Activated naive CD4-positive, alpha-beta T cell treated with anti-CD3 and anti-CD28 coated beads for 36 hours (primary cell): Measurements from ENCODE around the gene TRMU. TPM values are rescaled to one million over a fixed set of nuclear protein-coding genes. Genes with fewer than 3 reads are reported as not detected.

Source experiments
- CTCF ChIA-PET: fragments of 350-600 bp; sonication (Branson Sonifier 250); formaldehyde crosslinking; loops from one replicate; lab custom pipeline; 2021; ENCODE audit warnings: antibody characterized with exemption; lab: Charles Lee
- DNase-seq: peaks from one replicate; pipeline ENCODE4 v3.0.0-alpha.2; 2020
- H3K27ac Mint-ChIP-seq: one replicate; pipeline ENCODE4 v1.8.0; 2021; ENCODE audit warnings: mild to moderate bottlenecking, mixed read lengths
- H3K27me3 Mint-ChIP-seq: one replicate; pipeline ENCODE4 v1.8.0; 2021; ENCODE audit warnings: low read depth, mixed read lengths
- H3K36me3 Mint-ChIP-seq: one replicate; pipeline ENCODE4 v1.8.0; 2021; ENCODE audit warnings: low read depth, mixed read lengths
- H3K4me1 Mint-ChIP-seq: one replicate; pipeline ENCODE4 v1.8.0; 2021; ENCODE audit warnings: low read depth, mixed read lengths
- H3K4me3 Mint-ChIP-seq: one replicate; pipeline ENCODE4 v1.8.0; 2021; ENCODE audit warnings: mild to moderate bottlenecking, moderate library complexity, mixed read lengths
- H3K9me3 Mint-ChIP-seq: one replicate; pipeline ENCODE4 v1.8.0; 2021; ENCODE audit warnings: mixed read lengths
- intact Hi-C: fragments of 100-400 bp; cut with micrococcal nuclease; formaldehyde crosslinking; loops from one replicate; pipeline ENCODE4 v1.15.1; 2023
- total RNA-seq, 2 experiments: library from RNA; stranded (reverse); gene quantifications; one replicate each; pipeline ENCODE4 v1.2.3, GENCODE V29; 2021

The TRMU gene
- total RNA-seq, 2 experiments from 2014 or later = 57.4 TPM

DNA sequence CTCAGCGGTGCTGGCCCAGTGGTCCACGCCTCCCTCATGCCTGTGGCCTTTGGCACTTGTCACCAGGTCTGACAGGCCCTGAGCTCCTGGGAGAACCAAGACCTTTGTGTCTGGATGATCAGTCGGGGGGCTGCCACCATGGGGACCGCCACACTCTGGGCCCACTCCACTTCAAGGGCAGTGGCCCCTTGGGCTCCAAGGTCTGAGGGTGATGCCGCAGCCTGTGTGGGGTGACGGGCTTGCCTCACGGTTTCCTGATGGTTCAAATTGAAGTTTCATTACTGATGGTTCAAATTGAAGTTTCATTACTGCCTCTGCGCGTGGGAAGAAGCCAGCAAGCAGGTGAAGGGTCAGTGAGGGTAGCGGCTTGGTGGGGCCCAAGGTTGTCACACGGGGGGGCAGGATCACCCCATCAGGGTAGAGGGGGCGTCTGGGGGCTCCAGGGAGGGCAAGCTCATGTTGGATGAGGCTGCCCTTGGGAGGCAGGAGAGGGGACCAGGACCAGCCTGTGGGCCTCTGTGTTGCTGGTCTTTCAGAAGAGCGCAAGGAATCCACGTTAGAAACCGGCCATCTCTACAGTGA is 27.5 kb downstream of the TRMU start:
- no peak overlapping the region for H3K27ac Mint-ChIP-seq

DNA sequence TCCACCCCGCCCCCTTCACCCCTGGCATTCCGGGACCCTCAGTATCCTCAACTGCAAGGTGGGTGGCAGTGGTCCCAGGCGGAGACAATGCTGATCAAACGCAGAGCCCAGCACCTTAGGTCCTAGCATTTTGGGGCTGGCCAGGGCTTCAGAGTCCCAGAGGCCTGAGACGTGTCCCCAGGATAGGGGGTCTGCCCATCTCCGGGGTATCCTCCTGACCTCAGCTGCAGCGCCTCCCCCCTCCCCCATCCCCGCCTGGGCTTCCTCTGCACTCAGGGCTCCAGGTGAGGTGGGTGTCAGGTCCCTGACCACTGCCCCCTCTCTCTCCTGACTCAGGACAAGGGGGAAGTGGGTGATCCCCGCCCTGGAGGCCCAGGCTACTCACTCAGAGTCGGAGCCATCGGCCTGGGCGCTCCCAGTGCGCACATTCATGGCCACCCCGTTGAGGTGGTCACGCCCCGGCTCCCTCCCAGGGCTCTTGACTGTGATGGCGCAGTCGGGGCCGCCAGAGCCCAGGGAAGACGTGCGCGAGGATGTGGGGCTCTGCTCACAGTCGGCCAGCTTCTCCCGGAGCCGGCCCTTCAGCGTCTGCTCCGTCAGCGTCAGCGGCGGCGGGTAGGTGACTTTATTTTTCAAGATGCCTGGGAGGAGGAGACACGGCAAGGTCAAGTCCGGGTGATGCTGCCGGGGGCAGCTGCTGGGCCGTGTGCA is 28.3 kb downstream of the TRMU start:
- intact Hi-C loops = no loop called here
- no peak for DNase-seq
- H3K4me1 Mint-ChIP-seq = peaks cover 2% of the 10 kb centered on the region
- H3K27me3 Mint-ChIP-seq = no peaks in the 10 kb centered on the region
- H3K27ac Mint-ChIP-seq = no peak overlapping the region
- CTCF ChIA-PET = interaction anchor here (0.5 to 0.8 kb wide), 2 partner anchors 36 to 178 kb away, joined by 3 to 4 read pairs; no protein-coding TSS in a partner anchor
- peaks cover 5% of the 10 kb centered on the region for H3K36me3 Mint-ChIP-seq
- no peak overlapping the region for H3K4me3 Mint-ChIP-seq
- peaks cover 7% of the 10 kb centered on the region for H3K9me3 Mint-ChIP-seq

More for the DNA sequence above, 27.5 kb downstream of the TRMU start:
- CTCF ChIA-PET = interaction anchor here (0.8 kb wide), 1 partner anchor 179 kb away, joined by 3 read pairs; no protein-coding TSS in a partner anchor
- intact Hi-C loops = no loop called here
- no peaks in the 10 kb centered on the region for H3K27me3 Mint-ChIP-seq
- H3K36me3 Mint-ChIP-seq = peaks cover 9% of the 10 kb centered on the region
- no peak for DNase-seq
- H3K4me3 Mint-ChIP-seq = no peak overlapping the region
- H3K9me3 Mint-ChIP-seq = peaks cover 7% of the 10 kb centered on the region
- peaks cover 2% of the 10 kb centered on the region for H3K4me1 Mint-ChIP-seq

DNA sequence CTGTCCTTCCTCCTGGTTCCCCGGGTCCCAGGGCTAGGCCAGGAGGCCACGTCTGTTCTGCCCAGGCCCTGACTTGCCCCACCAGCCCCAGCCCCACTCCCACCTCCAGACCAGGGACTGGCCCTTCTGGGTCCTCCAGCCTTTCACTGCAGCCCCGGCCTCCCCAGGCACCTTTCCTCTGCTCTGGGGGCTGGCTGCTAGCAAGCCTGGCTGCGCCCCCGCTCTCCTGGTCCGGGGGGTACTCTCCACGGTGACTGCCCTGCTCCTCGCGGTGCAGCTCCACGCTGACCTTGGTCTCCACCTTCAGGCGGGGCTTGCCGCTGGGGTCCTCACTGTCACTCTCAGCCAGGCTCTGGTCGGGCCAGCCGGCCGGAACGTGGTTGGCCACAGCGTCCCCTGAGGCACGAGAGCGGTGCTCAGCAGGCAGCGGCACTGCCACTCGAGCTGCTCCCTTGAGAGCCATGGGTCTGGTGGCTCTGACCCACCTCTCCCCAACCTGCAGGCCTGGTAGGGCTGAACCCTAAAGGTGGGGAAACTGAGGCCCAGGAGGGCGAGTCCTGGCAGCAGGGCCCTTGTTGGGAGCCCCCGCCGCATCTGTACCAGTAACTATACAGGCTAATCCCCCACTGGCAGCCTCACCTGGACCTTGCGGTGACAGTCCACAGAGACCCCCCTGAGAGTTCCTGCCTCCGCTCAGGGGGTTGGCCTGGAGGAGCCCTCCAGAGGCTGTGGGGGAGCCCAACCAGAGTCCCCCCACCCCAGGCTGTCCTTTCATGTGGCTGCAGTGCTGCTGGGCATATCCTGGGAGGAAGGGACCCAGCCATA is 29.0 kb downstream of the TRMU start:
- Mint-ChIP-seq H3K27ac (no peak overlapping the region), H3K36me3 (no peaks in the 10 kb centered on the region), H3K4me1 (peaks cover 2% of the 10 kb centered on the region), H3K4me3 (no peak overlapping the region), H3K9me3 (peaks cover 7% of the 10 kb centered on the region), H3K27me3 (no peaks in the 10 kb centered on the region)
- intact Hi-C loops = no loop called here
- DNase-seq = no peak
- CTCF ChIA-PET = interaction anchor here (0.5 kb wide), 1 partner anchor 37 kb away, joined by 4 read pairs; no protein-coding TSS in a partner anchor

DNA sequence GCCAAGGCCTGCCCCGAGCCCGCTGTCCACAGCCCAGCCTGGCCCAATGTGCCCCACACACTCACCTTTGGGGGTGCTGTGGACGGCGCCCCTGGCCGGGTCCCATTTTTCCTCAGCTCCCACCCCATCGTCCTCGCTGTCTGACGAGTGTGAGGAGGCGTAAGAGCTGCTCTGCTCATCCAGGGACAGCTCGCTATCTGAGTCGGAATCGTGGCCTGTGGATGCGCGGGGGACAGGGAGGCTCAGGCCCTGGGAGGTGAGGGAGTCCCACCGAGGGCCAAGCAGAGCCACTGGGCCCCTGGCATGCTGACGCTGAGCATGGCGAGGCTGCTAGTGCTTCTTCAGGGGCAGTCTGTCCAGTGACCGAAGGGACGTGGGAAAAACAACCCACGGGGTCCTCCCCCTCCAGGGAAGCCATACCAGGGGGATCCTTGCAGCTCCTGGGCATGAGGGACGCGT is 29.7 kb downstream of the TRMU start:
- H3K4me1 Mint-ChIP-seq = peaks cover 6% of the 10 kb centered on the region
- intact Hi-C loops = no loop called here
- H3K27me3 Mint-ChIP-seq = no peaks in the 10 kb centered on the region
- CTCF ChIA-PET = no interaction called here
- no peak overlapping the region for H3K4me3 Mint-ChIP-seq
- no peak for DNase-seq
- no peaks in the 10 kb centered on the region for H3K36me3 Mint-ChIP-seq
- peaks cover 7% of the 10 kb centered on the region for H3K9me3 Mint-ChIP-seq
- no peak overlapping the region for H3K27ac Mint-ChIP-seq

DNA sequence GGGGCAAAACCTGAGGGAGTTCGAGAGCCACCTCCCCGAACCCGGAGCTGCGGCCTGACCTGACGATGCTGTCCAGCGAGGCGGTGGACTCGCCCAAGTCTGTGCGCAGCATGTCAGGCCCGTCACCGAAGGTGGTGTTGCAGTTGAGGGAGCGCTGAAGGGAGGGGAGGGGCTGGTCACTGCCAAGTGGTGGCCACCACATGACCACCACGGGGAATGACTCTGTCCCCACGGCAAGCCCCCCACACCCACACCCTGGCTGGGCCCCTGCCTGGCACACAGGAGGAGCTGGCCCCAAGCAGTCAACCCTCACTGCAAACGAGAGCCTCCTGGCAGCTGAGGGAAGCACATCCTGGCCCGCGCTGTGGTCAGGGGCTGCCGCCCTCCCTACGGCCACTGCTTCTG is 30.8 kb downstream of the TRMU start:
- CTCF ChIA-PET = interaction anchor here (2.9 kb wide), 1 partner anchor 174 kb away, joined by 57 read pairs; no protein-coding TSS in a partner anchor

DNA sequence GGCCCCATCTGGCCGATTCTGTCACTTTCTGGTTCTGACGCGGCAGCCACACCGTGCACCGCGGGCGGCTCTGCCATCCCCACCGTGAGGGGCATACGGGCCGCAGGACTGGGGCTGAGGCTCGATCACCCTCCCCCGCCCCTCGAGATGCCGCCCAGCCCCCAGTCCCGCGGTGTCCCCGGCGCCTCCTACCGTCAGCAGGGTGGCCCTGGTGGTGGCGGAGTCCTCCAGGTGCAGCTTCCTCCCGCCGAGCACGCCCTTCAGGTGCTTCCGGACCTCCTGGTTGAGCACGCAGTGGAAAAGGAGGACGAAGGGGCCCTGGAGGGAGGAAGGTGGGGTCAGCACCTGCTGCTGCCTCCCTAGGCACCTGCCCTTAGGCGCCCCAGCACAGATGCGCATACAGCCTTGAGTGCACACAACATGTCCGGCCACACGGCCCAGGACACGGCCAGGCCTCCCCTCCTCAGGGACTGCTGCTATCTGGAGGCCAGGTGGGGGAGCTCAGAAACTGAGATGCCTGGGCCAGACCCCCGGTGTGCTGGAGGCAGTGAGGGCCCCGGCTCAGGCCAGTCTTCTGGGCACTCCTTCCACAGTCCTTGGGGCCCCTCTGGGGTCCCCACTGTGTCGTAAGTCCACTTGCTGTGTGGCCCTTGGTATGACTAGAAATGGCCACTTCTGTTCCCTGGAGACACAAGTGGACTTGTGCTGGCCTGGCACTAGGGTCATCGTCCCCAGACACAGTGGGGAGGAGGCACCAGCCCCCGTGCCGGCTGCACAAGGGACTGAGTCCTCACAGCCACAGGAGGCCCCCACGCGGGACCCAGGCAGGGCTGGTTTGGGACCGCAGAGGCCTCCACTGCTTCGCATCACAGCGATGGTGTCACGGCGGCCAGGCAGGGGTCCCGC is 31.5 kb downstream of the TRMU start:
- Mint-ChIP-seq H3K4me1 (peaks cover 14% of the 10 kb centered on the region), H3K27me3 (no peaks in the 10 kb centered on the region), H3K4me3 (no peak overlapping the region), H3K9me3 (no peaks in the 10 kb centered on the region), H3K36me3 (no peaks in the 10 kb centered on the region), H3K27ac (no peak overlapping the region)
- intact Hi-C loops = loop anchor here (1.0 kb wide), 1 partner anchor 175 kb away; no protein-coding TSS in a partner anchor
- CTCF ChIA-PET = interaction anchor here (0.5 to 2.9 kb wide), 21 partner anchors 8 to 510 kb away, joined by 3 to 57 read pairs (median 4); no protein-coding TSS in a partner anchor
- DNase-seq = no peak

More for the DNA sequence above, 30.8 kb downstream of the TRMU start:
- DNase-seq = no peak
- Mint-ChIP-seq H3K4me1 (peaks cover 14% of the 10 kb centered on the region), H3K9me3 (no peaks in the 10 kb centered on the region), H3K36me3 (no peaks in the 10 kb centered on the region), H3K4me3 (no peak overlapping the region), H3K27ac (no peak overlapping the region), H3K27me3 (no peaks in the 10 kb centered on the region)
- intact Hi-C loops = no loop called here

DNA sequence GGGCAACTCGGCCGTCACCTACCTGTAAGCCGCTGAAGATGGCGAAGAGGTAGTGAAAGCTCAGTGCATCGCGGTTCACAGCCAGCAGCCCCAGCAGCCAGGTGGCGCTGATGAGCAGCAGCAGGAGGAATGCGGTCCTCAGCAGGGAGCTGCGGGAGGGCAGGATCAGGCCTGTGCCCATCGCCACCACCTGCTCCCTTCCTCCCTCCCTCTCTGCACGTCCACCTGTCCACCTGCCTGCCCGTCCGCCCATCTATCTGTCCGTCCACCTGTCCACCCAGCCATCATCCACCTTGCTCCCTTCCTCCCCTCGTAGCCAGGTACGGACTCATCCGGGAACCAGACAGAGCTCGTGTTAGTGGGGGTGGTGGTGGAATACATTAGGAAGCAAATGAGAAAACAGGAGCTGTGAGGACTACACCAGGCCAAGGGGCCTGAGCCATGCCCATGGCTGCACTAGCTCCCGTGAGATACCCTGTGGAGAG is 32.2 kb downstream of the TRMU start:
- CTCF ChIA-PET = interaction anchor here (0.5 to 2.9 kb wide), 27 partner anchors 9 to 509 kb away, joined by 3 to 57 read pairs (median 4); no protein-coding TSS in a partner anchor
- peak; percentile 80 for DNase-seq
- peaks cover 3% of the 10 kb centered on the region for H3K27me3 Mint-ChIP-seq
- H3K9me3 Mint-ChIP-seq = no peaks in the 10 kb centered on the region
- H3K4me3 Mint-ChIP-seq = no peak overlapping the region
- no peaks in the 10 kb centered on the region for H3K36me3 Mint-ChIP-seq
- no peak overlapping the region for H3K27ac Mint-ChIP-seq
- H3K4me1 Mint-ChIP-seq = peaks cover 16% of the 10 kb centered on the region
- intact Hi-C loops = loop anchor here (1.0 kb wide), 1 partner anchor 175 kb away; no protein-coding TSS in a partner anchor

DNA sequence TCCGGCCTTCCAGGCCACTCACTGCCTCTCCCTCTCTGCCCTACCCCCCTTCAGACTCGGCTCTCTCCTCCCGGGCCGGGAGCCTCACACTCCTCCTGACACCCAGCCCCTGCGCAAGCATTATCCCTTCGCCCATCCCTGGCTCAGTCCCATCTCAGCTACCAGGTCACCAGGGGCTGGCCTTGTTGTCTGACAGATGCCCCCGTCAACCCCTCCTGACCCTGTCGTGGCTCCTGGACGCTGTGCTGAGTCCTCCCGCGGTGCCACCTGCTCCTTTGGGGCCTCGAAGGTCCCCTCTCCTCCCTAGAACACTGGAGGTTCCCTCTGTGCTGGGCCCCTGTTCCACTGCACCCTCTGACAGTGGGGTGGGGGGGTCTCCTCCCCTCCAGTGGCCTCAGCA is 32.9 kb downstream of the TRMU start:
- intact Hi-C loops = no loop called here
- no peak overlapping the region for H3K27ac Mint-ChIP-seq
- H3K27me3 Mint-ChIP-seq = peaks cover 7% of the 10 kb centered on the region
- H3K4me3 Mint-ChIP-seq = no peak overlapping the region
- DNase-seq = no peak
- H3K4me1 Mint-ChIP-seq = peaks cover 20% of the 10 kb centered on the region
- H3K36me3 Mint-ChIP-seq = no peaks in the 10 kb centered on the region
- CTCF ChIA-PET = interaction anchor here (0.6 to 2.9 kb wide), 22 partner anchors 8 to 347 kb away, joined by 3 to 57 read pairs (median 4); no protein-coding TSS in a partner anchor
- H3K9me3 Mint-ChIP-seq = no peaks in the 10 kb centered on the region

DNA sequence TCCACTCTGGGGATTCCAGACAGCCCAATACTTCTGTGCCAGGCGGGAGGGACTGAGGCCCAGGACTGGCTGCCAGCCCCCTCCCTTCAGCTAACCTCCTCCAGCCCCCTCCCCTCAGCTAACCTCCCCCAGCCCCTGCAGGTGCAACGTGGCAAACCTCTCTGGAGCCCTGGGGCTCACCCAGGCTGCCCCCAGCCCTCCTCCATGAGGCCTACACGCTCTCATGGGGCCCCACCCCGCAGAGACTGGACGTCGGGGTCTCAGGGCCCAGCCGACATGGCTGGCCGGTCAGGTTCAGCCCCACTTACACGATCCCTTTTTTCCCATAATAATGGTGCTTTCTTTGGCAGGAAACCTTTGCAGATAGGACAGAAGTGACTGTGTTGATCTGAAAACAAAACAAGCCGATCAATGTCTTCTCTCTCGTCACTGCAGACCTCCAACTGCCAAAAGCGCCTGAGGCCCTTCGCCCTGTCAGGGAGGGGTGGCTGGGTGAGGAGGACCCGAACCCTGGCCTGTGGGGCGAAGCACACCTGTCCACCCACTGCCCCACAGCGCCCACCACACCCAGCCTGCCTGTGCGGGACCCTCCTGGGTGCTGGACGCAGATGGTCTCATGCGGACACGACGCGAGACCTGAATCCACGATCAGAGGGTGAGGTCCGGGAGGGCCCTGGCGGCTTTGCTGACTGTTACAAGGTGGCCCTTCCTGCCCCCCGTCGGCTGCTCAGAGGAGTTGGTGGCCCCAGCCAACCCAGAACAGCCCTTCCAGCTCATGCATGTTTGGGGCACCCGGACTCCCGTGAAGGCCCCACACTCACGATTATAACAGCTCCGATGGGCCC is 33.6 kb downstream of the TRMU start:
- peaks cover 26% of the 10 kb centered on the region for H3K4me1 Mint-ChIP-seq
- no peak overlapping the region for H3K27ac Mint-ChIP-seq
- CTCF ChIA-PET = interaction anchor here (2.9 kb wide), 1 partner anchor 172 kb away, joined by 57 read pairs; no protein-coding TSS in a partner anchor
- peaks cover 10% of the 10 kb centered on the region for H3K27me3 Mint-ChIP-seq
- H3K4me3 Mint-ChIP-seq = no peak overlapping the region
- no peak for DNase-seq
- H3K36me3 Mint-ChIP-seq = no peaks in the 10 kb centered on the region
- no peaks in the 10 kb centered on the region for H3K9me3 Mint-ChIP-seq
- intact Hi-C loops = no loop called here

DNA sequence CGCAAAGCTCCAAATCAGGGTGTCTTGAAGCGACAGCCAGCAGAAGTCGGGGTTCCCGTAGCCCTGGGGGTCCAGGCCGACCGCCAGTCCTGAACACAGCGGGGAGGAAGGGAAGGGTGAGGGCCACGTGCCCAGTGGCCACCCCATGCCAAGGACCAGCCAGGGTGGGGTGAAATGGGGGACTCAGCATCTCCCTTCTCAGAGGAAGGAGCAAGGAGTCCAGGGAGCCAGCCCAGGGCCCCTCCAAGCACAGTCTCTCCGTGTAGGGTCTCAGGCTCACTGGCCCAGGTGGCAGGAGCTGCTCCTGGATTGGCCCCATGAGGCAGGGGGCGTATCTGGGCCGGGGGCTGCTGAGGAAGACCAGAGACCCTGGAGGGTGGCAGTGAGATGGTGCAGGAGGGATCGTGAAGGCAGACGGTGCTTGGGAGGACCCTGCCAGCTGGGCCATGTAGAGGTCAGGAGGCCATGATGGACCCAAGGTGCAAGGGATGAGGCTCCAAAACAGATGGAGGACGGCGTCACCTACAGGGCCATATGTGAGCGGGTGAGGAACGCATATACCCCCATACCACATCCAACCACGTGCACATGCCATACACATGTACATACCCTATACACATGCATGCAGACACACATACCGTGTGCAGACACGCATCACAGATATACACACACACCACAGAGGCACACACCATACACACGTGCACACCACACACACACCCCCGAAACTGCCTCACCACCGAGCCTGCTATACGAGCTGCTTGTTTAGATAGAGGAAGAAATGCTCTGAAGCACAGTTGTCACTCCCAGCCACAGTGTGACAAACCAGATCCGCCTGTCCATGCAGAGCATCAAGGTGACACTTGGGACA is 34.4 kb downstream of the TRMU start:
- DNase-seq = no peak
- no peaks in the 10 kb centered on the region for H3K36me3 Mint-ChIP-seq
- intact Hi-C loops = no loop called here
- no peak overlapping the region for H3K4me3 Mint-ChIP-seq
- peaks cover 11% of the 10 kb centered on the region for H3K27me3 Mint-ChIP-seq
- no peak overlapping the region for H3K27ac Mint-ChIP-seq
- no peaks in the 10 kb centered on the region for H3K9me3 Mint-ChIP-seq
- CTCF ChIA-PET = no interaction called here
- H3K4me1 Mint-ChIP-seq = peaks cover 31% of the 10 kb centered on the region
